Measurements from ENCODE around the gene MIGA1.

MIGA1 gene

GRCh38 chr1:77925956-77926355, 146.5 kb downstream of the MIGA1 start:
- DNase-seq, result no peak

GRCh38 chr1:77926561-77927357, 147.3 kb downstream of the MIGA1 start:
- no peak for DNase-seq

- DNase-seq, result no peak
These were observed 148.0 kb downstream of the MIGA1 start for GRCh38 chr1:77927414-77927813.

All from NCI-H446 (cell line).